ENCODE measurements around the gene PGRMC2.

GRCh38 chr4:128244379-128244778, 43.2 kb downstream of the PGRMC2 start:
- no peak for TF ChIP-seq ZC3H10 (CRISPR knock-in tag; IDR thresholded peaks at IDR 0.05)
- TF ChIP-seq TOX (CRISPR knock-in tag; IDR thresholded peaks at IDR 0.05; ENCODE audit: borderline replicate concordance): no peak
- no peak for TF ChIP-seq ZFP3 (CRISPR knock-in tag; IDR thresholded peaks at IDR 0.05)
